Endometrial microvascular endothelial cells (primary cell): Measurements from ENCODE around the gene ACTN2. TPM values are rescaled to one million over a fixed set of nuclear protein-coding genes. Genes with fewer than 3 reads are reported as not detected.
"Not testable (repeated sequence)": the region's sequence is repeated elsewhere in the genome, so short reads cannot be mapped to it uniquely, and the experiment has no call there.

Source experiments
- in situ Hi-C: cut with HindIII; loops from 2 replicates; pipeline ENCODE4 v1.10.0; 2017; ENCODE audit warnings: low sequenced_read_pairs, low pct_unique_long_range_greater_than_20kb; ENCODE audit errors: inconsistent ontology term
- total RNA-seq: library from RNA; depleted of rRNA; stranded (reverse); fragments of >200 nt; gene quantifications from one replicate; pipeline ENCODE4 v1.2.3, GENCODE V29; 2015; ENCODE audit errors: inconsistent ontology term

ACTN2 gene
- total RNA-seq: not detected

DNA sequence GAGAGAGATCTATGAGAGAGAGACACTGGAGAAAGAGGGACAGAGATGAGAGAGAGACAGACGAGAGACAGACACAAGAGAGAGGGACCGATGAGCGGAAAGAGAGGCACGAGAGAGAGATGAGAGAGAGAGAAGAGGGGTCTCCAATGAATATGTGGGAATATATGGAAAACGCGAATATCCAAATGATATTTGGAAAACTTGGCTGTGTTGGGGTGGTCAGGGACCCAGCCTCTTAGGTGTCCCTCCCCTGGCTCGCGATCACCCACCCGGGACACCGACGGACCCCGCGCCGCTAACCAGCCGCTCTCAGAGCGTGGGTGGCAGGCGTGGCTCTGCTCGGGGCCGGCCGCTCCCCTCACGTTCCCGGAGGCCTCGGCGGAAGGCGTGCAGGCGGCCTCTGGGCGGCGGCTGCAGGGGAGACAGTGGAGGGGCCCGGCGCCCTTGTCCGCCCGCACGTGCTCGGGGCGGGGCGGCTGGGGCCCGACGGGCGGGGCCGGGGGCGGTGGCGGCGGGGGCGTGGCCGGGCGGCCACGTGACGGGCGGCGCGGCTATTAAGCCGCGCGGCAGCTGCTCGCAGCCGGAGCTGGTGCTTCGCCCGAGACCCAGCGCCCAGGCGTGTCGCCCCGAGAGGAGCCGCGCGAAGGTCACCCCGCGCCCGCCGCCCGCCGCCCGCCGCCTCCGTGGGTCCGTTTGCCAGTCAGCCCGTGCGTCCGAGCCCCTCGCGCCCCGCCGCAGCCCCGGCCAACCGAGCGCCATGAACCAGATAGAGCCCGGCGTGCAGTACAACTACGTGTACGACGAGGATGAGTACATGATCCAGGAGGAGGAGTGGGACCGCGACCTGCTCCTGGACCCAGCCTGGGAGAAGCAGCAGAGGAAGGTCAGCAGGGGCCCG is at the start of gene ACTN2:
Gene ACTN2, plus strand, starts transcription at position 583 of the 898 bp plus-strand sequence. Its CDS starts 175 bp downstream, at position 758.
- in situ Hi-C loops: no loop called here

DNA sequence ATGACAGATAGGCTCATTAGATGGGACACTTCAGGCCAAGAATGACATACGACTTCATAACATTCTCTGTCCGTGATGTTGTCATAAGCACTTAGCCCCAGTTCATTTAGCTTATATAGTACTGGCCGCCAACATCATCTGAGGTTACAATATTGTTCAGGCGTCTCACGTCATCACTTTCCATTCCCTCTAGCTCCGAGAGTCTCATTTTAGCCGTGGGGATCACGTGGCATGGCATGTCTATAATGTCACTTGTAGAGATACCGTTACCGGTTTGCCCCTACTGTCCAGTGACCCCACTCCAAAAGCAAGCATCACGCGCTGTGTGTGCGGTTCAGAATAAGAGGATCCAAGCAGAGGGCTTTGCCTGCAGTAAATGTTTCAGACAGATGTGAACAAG is 47.4 kb upstream of the ACTN2 start:
- in situ Hi-C loops: no loop called here

DNA sequence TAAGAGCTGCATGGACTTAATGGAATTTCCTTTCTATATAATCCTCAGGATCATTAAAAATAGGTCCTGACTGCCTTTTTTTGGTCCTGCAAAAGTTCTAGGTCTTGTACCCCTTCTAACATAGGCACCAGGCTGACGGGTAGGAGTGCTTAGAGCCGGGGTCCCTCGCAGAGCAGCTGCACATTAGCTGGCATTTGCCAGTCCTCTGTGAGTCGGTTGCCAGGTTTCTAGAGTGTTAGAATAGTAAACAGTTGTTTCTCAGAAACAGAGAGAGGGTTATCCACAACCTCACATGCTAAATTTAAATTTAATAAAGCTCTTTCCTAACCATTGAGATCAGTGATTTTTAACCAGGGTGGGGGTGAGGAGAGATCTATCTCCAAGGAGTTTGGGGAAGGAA is 46.6 kb upstream of the ACTN2 start:
- in situ Hi-C loops: no loop called here

DNA sequence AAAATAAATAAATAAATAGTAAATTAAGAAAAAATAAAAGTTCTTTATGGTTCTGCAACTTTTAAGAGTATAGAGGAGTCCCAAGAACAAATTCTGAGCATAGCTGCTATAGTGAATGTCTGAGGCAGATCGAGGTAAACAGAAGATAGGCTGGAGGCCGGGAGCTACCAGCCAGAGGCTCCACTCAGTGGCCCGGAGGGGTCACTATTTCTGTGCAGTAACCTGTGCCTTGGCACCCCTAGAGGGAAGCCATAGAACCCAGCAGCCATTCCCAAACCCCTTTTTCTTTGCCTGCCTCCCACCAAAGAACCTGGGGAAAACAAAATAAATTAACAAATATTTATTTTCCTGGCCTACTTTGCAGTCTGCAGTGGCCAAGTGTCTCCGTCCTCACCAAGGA is 43.5 kb upstream of the ACTN2 start:
- in situ Hi-C loops: no loop called here

DNA sequence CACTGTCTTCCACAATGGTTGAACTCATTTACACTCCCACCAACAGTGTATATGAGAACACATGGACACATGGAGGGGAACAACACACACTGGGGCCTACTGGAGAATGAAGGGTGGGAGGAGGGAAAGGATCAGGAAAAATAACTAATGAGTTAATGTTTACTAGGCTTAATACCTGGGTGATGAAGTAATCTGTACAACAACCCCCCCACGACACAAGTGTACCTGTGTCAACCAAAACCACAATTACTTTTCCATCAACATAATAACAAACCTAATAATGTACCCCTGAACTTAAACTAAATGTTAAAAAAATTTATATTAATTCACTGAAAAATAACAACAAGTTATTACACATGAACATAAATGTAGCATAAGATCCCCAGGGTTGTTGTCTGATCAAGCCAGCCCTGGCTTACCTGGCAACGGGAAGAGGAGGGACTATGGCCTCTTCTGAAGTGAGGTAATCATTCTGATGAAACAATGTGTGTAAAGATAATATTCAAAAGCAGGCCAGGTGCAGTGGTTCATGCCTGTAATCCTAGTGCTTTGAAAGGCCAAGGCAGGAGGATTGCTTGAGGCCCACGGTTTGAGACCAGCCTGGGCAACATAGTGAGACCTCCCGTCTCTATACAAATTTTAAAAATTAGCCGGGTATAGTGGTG is 41.2 kb upstream of the ACTN2 start:
- in situ Hi-C loops: no loop called here

DNA sequence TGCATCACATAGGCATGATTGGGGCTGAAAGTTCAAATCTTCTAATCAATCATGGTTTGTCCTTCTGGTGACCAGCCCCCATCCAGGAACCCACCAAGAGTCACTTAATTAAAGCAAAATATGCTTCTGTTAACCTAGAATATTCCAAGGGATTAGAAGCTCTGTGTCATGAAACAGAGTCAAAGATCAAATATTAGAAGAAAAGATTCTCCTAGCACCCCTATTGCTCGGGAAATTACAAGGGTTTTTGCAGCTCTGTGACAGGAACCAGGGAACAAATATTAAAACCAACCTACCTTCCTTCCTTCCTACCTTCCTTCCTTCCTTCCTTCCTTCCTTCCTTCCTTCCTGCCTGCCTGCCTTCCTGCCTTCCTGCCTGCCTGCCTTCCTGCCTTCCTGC is 31.8 kb upstream of the ACTN2 start:
- in situ Hi-C loops: no loop called here

DNA sequence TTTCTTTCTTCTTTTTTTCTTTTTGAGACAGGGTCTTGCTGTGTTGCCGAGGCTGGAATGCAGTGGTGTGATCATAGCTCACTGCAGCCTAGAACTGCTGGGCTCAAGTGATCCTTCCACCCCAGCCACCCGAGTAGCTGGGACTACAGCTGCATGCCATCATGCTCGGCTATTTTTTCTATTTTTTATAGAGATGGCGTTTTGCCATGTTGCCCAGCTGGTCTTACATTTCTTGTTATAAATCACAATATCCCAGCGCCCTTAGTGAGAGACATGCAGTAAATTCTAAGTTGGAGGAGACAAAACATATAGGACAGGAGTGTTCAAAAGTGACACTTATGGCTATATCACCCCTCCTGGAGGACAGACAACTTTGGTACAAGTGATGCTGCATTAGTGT is 31.3 kb upstream of the ACTN2 start:
- in situ Hi-C loops: no loop called here

DNA sequence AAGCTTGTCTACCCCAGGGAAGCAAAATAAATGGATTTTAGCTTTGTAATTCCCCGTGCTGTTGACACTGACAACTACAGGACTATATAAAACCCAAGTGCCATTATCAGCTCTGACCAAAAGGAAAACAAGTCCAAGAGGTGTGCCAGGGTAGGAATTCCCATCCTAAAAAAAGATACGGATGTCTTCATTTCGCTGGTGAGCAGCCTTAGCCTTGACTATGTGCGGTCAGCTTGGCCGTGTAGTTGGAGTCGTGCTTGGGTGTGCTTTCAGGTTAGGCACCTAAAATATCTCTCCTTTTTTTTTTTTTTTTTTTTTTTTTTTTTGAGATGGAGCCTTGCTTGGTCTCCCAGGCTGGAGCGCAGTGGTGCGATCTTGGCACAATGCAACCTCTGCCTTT is 28.9 kb upstream of the ACTN2 start:
- in situ Hi-C loops: no loop called here

DNA sequence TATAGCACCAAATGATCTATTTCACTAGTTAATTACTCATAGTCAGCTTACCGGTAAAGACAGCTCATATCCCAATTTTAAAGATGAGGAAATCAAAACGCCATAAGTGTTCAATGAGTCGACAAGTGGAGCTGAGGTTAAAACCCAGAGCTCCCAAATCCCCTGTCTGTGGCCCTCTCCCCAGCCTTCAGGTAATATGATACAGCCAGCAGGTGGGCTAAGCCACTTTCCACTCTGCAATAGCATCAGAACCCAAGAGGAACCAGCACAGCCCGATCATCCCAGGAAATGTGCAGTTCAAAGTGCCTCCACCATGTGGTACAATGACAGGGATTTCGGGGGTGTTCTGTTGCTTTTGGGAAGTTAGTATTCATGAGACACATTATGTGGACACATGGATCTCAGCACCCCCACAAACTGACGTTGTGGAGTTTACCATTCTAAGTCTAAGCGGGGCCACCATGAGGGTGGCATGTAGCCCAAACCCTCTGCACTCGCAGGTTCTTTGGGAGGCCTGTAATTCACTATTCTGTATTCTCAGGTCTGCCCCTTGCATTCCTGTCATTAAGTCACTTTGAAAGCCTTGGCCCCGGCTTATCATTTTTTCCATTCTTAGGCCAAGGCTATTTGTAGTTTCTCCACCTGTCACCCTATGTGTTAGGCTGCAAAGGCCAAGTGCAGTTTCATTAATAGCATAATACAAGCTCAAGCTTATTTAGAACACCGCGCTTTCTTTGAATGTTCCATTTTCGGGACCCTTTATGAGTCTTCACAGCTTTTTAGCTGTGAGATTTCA is 26.3 kb upstream of the ACTN2 start:
- in situ Hi-C loops: no loop called here

DNA sequence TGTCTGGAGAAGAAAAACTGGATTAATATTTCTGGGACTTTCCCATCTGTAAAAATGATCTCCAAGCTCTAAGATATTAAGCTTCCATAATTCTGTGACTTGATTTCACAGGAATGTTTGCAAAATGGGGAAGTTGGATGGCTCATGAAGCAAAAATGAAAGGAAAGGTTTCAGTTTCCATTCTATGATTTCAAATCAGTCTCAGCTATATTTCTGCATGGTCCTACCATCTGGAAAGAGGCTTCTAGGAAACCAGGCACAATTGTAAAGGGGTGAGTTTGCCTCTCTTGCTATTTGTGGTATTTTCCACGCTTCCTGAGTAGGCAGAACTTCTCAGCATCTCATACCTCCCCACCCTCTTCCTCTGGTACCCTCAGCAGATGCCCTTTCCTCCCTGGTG is 22.4 kb upstream of the ACTN2 start:
- in situ Hi-C loops: no loop called here

DNA sequence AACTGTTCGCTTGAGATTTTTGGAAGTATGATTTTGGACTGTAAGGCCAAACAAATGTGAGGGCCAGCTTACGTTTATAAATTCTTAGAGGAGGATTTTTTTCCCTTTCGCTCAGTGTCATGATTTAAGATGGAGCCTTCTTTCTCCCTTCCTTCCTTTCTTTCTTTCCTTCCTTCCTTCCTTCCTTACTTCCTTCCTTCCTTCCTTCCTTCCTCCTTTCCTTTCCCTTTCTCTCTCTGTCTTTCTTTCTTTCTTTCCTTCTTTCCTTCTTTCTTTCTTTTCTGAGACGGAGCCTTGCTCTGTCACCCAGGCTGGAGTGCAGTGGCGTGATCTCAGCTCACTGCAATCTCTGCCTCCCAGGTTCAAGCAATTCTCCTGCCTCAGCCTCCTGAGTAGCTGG is 17.4 kb upstream of the ACTN2 start:
- in situ Hi-C loops: not testable (repeated sequence)

DNA sequence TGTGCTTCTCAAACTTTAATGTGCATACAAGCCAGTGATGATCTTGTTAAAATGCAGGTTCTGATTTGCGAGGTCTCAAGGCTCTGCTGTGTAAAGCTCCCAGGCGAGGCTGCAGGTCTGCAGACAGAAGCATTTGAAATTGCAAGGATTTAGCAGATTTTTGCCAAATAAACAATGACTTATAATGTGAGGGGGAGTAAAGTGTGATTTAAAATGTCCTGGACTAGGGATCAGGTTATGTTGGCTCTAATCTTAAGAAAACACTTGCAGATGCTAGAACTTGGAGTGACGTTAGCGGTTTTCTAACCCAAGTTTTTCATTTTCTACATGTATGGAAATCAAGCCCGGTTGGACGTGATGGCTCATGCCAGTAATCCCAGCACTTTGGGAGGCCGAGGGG is 16.2 kb upstream of the ACTN2 start:
- in situ Hi-C loops: no loop called here

DNA sequence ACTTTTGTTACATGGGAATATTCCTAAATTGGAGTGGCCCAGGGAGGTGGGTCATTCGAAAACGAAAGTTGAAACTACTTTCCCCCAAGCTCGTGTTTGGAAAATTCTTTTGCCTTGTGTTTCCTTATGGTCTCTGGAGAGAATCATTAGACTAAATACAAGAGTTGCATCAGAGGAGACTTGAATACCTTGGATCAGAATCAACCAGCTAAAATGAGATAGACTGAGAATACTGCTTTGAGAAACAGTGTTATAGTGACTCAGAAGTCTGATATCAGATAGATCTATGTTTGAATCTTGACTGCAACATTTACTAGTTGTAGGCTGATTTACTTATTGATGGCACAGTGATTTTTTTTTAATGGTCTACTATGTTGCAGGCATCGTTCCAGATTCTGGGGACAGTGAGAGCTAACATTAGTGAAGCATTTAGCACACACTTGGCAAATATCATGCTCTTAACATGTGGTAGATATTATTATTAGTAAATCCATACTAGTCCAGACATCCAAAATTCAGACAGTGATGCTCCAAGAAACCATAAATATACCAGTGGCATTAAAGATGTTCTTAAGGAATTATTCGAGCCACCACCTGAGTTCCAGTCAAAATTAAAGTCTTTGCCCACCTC is 12.9 kb upstream of the ACTN2 start:
- in situ Hi-C loops: no loop called here

DNA sequence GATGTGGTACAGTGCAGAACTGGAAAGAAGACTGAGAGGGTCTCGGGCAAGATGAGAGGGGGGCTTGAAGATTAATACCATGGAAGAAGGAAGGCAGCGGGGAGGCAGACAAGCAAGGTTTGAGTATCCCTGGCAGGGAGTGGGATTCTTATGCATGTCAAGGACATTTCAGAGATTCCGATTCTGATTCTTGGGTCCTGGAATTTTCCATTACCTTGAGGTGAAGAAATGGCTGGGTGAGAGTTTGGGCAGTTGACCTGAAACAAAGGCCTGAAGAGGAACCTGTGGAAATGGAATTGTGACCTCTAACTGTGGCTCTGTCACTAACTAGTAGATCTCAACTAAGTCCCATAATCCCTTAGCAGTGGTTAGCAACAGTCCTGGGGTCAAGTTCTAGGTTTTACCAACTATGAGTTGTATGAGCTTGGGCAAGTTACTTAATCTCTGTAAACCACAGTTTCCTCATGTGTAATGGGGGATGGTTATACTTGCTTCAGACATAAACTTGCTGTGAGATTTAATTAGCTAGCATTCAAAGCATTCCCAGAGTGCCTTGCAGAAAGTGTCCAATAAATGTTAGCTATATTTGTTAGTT is 8.6 kb upstream of the ACTN2 start:
- in situ Hi-C loops: no loop called here

DNA sequence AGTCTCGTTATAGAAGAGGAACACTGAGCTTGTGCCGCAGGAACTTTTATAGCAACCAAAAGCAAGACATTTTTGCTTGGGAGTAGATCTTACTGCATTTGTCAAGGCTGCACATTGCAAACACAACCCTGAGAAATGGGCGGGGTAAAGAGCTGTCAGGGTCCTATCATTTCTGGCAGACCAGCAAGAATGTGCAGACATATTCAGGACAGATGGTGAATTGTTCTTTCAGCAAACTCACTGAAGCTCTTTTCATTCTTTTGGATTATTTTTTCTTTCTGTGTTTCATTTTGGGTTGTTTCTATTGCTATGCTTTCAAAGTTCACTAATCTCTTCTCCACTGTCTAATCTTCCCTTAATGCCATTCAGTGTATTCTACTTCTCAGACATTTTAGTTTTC is 5.1 kb upstream of the ACTN2 start:
- in situ Hi-C loops: no loop called here

DNA sequence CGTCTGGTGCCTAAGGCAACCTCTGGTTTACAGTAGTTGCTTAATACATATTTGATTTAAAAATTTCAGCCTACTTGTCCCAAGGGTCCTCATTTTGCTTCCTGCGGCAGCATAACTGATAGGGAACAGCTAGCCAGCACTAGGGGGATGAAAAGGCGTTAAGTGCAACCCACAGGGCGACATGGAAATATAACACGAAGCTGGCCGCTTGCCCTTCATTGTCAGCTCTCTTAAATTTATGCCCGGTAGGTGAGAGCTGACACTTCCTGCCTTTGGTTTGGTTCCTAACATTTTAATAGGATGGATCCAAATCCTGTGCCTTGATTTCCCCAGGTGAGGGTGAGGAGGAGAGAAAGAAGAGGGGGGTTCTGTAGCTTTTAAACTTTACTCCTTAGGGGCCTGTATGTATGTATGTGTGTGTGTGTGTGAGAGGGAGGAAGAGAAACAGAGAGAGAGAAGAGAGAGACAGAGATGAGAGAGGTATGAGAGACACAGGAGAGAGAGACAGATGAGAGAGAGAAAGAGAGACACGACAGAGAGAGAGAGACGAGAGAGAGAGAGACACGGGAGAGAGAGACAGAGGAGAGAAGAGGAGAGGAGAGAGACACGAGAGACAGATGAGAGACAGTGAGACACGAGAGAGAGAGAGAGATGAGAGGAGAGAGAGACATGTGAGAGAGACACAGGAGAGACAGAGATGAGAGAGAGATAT is 938 bp upstream of the ACTN2 start:
- in situ Hi-C loops: no loop called here

DNA sequence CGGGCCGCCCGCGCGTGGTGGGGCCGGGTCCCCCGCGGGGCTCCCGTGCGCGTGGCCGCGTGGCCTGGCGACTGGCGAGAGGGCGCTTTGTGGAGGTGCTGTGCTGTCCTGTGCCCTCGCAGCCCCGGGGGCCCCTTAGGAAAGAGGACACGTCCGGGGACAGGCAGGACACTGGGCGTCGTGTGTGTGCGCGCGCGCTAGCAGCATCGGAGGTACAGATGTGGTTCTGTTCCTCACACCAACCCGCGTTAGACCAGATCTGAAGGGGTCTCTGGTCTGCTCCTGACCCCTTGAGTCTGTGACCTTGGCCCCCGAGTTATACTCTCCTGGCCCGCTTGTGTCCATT is 489 bp downstream of the ACTN2 start:
- in situ Hi-C loops: no loop called here

DNA sequence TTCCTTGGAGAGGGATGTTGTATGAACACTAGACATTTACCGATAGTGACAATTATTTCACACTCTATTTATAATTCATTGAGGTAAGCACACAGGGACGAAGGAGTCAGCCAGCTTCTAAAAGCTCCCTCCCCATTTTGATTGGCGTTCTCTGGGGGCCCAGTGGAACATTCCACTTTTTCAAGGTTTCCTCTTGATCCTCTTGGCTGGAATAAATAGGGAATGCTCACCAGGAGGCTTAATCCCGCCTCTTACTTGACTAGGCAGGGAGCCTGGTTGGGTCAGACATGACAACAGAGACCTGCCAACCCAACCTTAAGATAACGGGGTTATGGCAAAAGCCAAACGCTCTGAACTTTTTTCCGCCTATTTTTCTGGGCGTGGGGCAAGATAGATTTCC is 974 bp downstream of the ACTN2 start:
- in situ Hi-C loops: no loop called here
